OCI-LY3 (cell line): Measurements from ENCODE around the gene PLPP7.

Experiments
- EZH2phosphoT487 ChIP-seq: fragments of 200-600 bp; shearing (Covaris generic); IDR thresholded peaks from 2 replicates; pipeline ENCODE4 v1.6.1; 2018; ENCODE audit warnings: antibody characterized with exemption, mixed run types, low read depth
- TF ChIP-seq, protein P1 (sequence below): fragments of 200-600, 300-600 bp; sonication (generic); IDR thresholded peaks from 2 replicates; pipeline ENCODE4 v1.5.1; 2014; ENCODE audit warnings: antibody characterized with exemption, low read length, low read depth

DNA sequence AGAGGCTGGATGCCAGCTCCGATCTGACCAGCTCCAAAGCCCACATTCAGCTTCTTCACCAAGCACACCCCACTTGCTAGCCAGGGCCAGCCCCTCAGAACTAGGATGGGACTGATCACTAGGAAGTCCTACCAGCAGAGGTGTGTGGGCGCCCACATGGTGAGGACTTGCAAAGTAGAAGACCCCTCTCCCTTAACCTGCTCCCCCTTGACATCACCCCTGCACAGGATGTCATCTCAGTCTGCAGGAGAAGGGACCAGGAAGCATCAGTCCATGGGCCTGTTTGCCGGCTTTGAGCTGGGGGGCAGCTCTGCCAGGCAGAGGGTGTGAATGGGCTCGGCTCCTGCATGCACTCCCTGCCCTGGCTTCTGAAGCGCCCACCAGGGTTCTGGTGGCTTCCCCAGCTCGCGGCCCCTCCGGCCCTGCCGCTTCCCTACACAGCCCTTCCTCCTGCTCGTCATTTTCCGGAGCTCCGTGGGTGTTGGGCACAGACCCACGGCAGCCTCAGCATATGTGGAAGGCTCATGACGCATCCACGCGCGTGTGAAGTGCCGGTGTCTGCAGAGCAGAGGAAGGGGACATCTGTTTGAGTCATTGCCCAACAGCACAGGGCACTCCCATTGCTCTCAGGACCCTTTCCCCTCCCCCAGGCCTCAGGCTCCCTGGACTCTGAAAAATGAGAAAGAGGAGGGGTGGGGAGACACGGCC, 9.5 kb upstream of the PLPP7 start:
- TF ChIP-seq, protein P1, sequence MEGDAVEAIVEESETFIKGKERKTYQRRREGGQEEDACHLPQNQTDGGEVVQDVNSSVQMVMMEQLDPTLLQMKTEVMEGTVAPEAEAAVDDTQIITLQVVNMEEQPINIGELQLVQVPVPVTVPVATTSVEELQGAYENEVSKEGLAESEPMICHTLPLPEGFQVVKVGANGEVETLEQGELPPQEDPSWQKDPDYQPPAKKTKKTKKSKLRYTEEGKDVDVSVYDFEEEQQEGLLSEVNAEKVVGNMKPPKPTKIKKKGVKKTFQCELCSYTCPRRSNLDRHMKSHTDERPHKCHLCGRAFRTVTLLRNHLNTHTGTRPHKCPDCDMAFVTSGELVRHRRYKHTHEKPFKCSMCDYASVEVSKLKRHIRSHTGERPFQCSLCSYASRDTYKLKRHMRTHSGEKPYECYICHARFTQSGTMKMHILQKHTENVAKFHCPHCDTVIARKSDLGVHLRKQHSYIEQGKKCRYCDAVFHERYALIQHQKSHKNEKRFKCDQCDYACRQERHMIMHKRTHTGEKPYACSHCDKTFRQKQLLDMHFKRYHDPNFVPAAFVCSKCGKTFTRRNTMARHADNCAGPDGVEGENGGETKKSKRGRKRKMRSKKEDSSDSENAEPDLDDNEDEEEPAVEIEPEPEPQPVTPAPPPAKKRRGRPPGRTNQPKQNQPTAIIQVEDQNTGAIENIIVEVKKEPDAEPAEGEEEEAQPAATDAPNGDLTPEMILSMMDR = no peak
- no peak for TF ChIP-seq EZH2phosphoT487
